Measurements from ENCODE around the gene RREB1.

Gene RREB1

DNA sequence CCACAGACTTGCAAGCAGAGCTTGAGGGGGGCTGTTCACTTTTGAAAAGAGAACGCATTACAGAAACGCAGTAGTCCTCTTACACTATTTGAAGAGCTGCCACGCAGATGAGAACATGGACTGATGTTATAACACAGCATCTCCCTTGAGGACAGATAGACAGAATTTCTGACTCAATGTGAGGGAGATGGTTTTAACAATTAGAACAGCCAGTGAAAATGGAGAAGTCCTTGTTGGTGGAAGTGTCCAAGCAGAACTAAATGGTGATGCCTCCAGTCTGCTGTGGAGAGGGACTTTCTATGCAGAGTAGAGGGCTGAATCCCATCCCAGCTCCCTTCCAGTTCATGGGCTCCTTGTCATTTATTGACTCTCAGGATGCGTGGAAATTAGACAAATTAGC lies 100.0 kb downstream of the RREB1 start:
- no peaks in the 10 kb centered on the region for H3K4me1 ChIP-seq
- TF ChIP-seq, protein P1, sequence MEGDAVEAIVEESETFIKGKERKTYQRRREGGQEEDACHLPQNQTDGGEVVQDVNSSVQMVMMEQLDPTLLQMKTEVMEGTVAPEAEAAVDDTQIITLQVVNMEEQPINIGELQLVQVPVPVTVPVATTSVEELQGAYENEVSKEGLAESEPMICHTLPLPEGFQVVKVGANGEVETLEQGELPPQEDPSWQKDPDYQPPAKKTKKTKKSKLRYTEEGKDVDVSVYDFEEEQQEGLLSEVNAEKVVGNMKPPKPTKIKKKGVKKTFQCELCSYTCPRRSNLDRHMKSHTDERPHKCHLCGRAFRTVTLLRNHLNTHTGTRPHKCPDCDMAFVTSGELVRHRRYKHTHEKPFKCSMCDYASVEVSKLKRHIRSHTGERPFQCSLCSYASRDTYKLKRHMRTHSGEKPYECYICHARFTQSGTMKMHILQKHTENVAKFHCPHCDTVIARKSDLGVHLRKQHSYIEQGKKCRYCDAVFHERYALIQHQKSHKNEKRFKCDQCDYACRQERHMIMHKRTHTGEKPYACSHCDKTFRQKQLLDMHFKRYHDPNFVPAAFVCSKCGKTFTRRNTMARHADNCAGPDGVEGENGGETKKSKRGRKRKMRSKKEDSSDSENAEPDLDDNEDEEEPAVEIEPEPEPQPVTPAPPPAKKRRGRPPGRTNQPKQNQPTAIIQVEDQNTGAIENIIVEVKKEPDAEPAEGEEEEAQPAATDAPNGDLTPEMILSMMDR (IDR thresholded peaks at IDR 0.05; ENCODE audit: low read depth, low read length), result no peak
- no peak overlapping the region for H3K4me3 ChIP-seq (ENCODE audit: low read depth, low read length)
- H3K27me3 ChIP-seq, result no peaks in the 10 kb centered on the region; the same call in 1 of the 2 replicates
- H3K36me3 ChIP-seq, result peaks cover 4% of the 10 kb centered on the region; the same call in 1 of the 2 replicates
- DNase-seq, result no peak
- H3K9me3 ChIP-seq, result no peaks in the 10 kb centered on the region

DNA sequence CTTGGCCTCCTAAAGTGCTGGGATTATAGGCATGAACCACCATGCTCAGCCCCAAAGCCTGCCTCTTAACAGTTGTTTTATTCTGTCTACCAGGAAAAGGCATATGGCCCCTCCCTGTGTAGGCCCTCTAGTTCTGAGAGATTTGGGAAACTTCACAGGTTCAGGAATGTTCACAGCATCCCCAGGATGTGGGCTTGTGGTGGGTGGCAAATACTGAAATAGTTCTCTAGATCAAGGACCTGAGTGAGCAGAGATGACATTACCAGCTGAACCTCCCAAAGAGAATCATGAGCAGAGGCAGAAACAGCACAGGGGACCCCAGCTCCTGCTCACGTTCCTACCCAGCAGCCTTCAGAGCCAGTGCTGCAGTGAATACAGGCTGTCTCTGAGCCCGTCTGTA lies 105.7 kb downstream of the RREB1 start:
- Histone ChIP-seq H3K4me3 (ENCODE audit: low read depth, low read length) (no peak overlapping the region), H3K27me3 (peaks cover 9% of the 10 kb centered on the region), H3K9me3 (no peaks in the 10 kb centered on the region), H3K4me1 (no peaks in the 10 kb centered on the region), H3K36me3 (peaks cover 4% of the 10 kb centered on the region; the same call in 1 of the 2 replicates)
- TF ChIP-seq, protein P1 (IDR thresholded peaks at IDR 0.05; ENCODE audit: low read depth, low read length), result no peak
- no peak for DNase-seq

DNA sequence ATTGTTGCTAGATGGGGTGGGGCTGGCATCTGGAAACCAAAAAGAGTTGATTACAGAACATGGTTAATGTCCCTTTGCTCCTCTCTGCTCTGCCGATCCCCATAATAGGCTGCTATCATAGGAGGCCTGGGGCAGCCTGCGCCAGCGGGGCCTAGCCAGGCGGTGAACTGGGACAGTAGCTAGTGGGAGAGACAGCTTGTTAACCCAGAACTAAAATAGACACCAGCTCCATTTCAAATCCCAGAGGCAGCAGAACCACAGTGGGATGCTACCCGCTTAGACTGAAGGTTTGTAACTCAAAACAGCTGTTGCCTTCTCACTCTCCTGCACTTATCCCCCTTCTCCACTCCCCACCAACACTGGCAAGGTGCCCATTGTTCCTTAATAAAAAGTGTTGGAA lies 106.7 kb downstream of the RREB1 start:
- no peak overlapping the region for H3K4me3 ChIP-seq (ENCODE audit: low read depth, low read length)
- H3K4me1 ChIP-seq, result no peaks in the 10 kb centered on the region
- peaks cover 4% of the 10 kb centered on the region; the same call in 1 of the 2 replicates for H3K36me3 ChIP-seq
- no peaks in the 10 kb centered on the region for H3K9me3 ChIP-seq
- peaks cover 9% of the 10 kb centered on the region for H3K27me3 ChIP-seq
- DNase-seq, result no peak
- TF ChIP-seq, protein P1 (IDR thresholded peaks at IDR 0.05; ENCODE audit: low read depth, low read length), result no peak

DNA sequence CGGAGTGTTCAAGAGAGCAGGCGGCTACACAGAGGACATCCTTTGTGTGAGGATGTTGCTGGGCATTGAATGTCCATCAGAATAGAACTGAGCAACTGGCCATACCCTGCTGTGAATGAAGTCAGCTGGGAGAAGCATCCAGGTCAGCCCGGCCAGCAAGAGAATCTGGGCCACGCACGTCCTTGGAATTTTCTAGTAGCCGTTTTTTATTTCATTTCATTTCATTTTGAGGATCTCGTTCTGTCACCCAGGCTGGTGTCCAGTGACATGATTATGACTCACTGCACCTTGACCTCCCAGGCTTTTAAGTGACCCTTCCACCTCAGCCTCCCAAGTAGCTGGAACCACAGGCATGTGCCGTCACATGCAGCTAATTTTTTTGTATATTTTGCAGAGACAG lies 107.4 kb downstream of the RREB1 start:
- Histone ChIP-seq H3K36me3 (peaks cover 4% of the 10 kb centered on the region; the same call in 1 of the 2 replicates), H3K9me3 (no peaks in the 10 kb centered on the region), H3K4me1 (no peaks in the 10 kb centered on the region), H3K4me3 (ENCODE audit: low read depth, low read length) (no peak overlapping the region), H3K27me3 (peaks cover 9% of the 10 kb centered on the region)
- TF ChIP-seq, protein P1 (IDR thresholded peaks at IDR 0.05; ENCODE audit: low read depth, low read length), result no peak
- DNase-seq, result no peak

DNA sequence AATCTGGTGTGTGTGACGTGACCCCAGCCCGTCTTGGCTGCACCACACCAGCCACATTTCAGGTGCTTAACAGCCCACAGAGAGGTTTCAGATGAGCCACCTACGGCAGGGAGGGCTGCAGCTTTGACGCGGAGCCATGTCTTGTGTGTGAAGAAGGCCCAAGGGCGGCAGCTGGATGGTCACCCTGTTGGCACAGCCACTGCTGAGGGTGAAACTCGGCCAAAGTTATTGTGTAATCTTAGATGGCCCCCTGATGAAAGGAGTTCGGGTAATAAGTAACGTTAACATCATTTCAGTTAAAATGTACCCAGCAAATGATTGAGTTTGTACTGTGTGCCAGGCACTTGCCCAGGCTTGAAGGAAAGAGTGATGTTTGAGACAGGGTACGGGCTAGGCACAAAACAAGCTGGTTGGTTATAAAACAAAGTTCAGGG lies 108.1 kb downstream of the RREB1 start:
- H3K27me3 ChIP-seq, result peaks cover 9% of the 10 kb centered on the region
- H3K36me3 ChIP-seq, result peaks cover 4% of the 10 kb centered on the region; the same call in 1 of the 2 replicates
- TF ChIP-seq, protein P1 (IDR thresholded peaks at IDR 0.05; ENCODE audit: low read depth, low read length), result no peak
- H3K4me3 ChIP-seq (ENCODE audit: low read depth, low read length), result no peak overlapping the region
- no peaks in the 10 kb centered on the region for H3K9me3 ChIP-seq
- no peak for DNase-seq
- H3K4me1 ChIP-seq, result no peaks in the 10 kb centered on the region

DNA sequence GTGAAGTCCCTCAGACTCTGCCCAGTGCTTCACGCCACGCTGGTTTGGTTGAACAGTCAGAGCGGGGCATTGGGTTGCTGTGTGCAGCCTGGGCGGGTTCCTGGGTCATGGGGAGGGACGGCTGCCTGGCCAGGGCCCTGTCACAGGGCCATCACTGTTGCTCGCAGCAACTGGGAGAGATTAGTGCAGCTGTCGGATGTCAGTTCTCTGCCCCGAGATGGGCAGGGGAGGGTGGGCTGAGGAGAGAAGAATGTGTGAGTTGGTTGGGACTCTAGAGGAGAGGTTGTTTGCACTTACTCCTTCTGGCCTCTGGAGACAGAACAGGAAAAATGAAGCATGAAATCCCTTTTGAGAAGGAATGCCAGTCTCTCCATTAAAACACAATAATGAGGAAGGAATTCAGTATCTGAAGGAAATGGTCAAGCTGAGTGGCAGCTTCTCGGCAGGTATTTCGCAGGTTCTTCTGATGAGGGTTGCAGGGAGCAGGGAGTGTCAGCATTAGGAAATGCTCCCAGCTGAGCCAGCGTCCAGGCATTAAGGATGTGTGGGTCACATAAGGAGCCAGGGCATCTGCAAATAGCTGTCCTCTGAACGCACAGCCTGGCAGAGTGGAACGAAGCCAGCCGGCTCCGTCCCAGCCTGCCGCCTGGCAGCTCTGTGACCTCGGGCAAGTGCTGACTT lies 109.3 kb downstream of the RREB1 start:
- TF ChIP-seq, protein P1 (IDR thresholded peaks at IDR 0.05; ENCODE audit: low read depth, low read length), result no peak
- Histone ChIP-seq H3K4me1 (no peaks in the 10 kb centered on the region), H3K4me3 (ENCODE audit: low read depth, low read length) (no peak overlapping the region), H3K36me3 (no peaks in the 10 kb centered on the region), H3K9me3 (no peaks in the 10 kb centered on the region), H3K27me3 (peaks cover 9% of the 10 kb centered on the region)
- no peak for DNase-seq
